IPS-15b (cell line): ENCODE measurements around the gene NDUFS6.

Experiments used
- H3K27me3 ChIP-seq: one replicate; pipeline ENCODE4 v1.6.1; 2013; ENCODE audit warnings: low read length; ENCODE audit not compliant: control insufficient read depth, insufficient read depth
- H3K36me3 ChIP-seq: one replicate; pipeline ENCODE4 v1.6.1; 2013; ENCODE audit warnings: low read length; ENCODE audit not compliant: control insufficient read depth, insufficient read depth
- H3K4me1 ChIP-seq: one replicate; pipeline ENCODE4 v1.6.1; 2013; ENCODE audit warnings: mild to moderate bottlenecking, low read length; ENCODE audit not compliant: control insufficient read depth, insufficient read depth
- H3K4me3 ChIP-seq: one replicate; pipeline ENCODE4 v1.5.1; 2013; ENCODE audit warnings: low read depth, low read length
- H3K9ac ChIP-seq: one replicate; pipeline ENCODE4 v1.6.1; 2013; ENCODE audit warnings: low read depth, mild to moderate bottlenecking, low read length
- H3K9me3 ChIP-seq: one replicate; pipeline ENCODE4 v1.6.1; 2013; ENCODE audit warnings: mild to moderate bottlenecking, low read length; ENCODE audit not compliant: control insufficient read depth, insufficient read depth

The NDUFS6 gene

GRCh38 chr5:1801222-1801966 lies at the start of gene NDUFS6:
NDUFS6 (plus strand) TSS chr5:1801407; CDS start chr5:1801418, 11 bp downstream.
- Histone ChIP-seq H3K4me1 (peaks cover 3% of the 10 kb centered on the region), H3K4me3 (peak within 1 kb of the TSS; percentile 91), H3K36me3 (peaks cover 52% of the 10 kb centered on the region), H3K9ac (peak within 1 kb of the TSS; percentile 81), H3K27me3 (no peaks in the 10 kb centered on the region), H3K9me3 (no peaks in the 10 kb centered on the region)

DNA sequence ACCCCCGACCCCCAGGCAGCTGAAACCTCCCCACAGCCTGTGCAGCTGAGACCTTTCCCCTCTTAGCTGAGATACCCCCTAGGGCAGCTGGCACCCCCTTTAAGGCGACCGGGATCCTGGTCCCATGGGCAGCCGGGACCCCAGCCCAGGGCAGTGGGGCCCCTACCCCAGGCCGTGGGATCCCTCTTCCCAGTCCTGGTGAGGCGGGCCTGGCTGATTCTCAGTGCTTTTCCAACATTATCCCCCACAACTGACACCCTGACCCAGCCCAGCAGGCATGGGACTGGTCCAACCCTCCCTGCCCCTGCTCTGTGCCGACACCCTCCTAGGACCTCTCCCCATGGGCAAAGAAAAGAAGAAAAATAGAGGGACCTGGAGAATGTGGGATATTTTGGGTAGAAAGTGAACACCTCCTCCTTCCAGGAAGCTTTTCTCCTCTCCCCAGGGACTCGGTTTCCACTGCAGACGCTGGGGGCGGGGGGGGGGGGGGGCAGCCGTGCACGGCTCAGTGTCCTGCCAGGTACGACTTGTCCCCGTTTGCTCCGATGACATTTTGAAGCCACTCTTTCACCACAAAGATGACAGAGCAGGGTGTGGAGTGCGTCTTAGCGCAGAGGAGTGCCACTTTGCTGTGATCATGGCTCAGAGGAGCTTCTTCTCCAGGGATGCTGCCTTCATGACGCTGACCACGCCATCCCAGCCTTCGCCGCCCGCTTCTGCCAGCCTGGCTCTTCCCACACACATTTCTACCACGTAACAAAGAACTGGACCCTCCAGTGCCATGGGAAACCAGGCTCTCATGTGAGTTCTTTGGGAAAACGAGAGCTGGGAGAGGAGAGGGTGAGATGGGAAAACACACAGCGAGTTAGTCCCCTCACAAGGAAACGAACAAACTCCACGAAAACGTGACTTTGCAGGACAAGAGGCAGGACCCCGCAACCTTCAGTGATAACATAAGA lies 49.1 kb upstream of the NDUFS6 start:
- Histone ChIP-seq H3K4me1 (no peaks in the 10 kb centered on the region), H3K9me3 (no peaks in the 10 kb centered on the region), H3K36me3 (no peaks in the 10 kb centered on the region), H3K9ac (no peak overlapping the region), H3K27me3 (no peaks in the 10 kb centered on the region), H3K4me3 (no peak overlapping the region)

DNA sequence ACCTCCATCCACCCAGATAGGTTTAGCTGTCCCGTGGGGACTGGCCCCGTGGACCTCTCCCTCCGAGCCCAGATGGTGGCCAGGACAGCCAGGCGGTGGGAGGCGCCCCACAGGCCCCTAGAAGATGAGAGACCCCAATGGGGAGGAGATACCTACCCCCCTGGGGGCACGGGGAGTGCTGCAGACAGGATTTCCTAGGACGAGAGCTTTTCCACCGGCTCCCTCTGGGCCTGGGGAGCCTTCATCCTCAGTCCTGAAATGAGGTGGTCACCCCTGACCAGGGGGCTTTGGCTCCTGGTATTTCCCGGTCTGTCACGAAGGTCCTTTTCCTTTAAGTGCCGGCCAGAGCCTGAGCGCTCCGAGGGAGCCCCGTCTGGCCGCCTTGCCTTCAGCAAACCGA lies 48.3 kb upstream of the NDUFS6 start:
- Histone ChIP-seq H3K4me1 (no peaks in the 10 kb centered on the region), H3K27me3 (no peaks in the 10 kb centered on the region), H3K36me3 (no peaks in the 10 kb centered on the region), H3K9me3 (no peaks in the 10 kb centered on the region), H3K9ac (no peak overlapping the region), H3K4me3 (no peak overlapping the region)

DNA sequence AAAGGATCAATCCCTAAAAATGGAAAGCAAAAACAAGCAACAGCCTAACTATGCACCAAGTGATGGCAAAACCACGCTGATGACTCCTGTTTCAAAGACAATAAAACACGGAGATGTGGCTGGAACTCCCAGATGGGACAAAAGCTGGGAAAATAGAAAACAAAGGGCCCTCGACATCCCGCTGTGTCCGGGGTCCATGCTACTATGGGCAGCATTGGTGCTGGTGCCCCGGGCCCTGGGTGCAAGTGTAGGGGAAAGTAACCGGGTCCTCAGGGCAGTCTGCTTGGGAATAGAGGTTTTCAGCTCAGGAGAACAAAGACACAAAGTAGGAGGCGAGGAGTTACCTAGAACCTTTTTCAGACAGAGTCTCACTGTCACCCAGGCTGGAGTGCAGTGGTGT lies 47.7 kb upstream of the NDUFS6 start:
- H3K9ac ChIP-seq = no peak overlapping the region
- H3K36me3 ChIP-seq = no peaks in the 10 kb centered on the region
- no peaks in the 10 kb centered on the region for H3K9me3 ChIP-seq
- H3K4me1 ChIP-seq = no peaks in the 10 kb centered on the region
- H3K4me3 ChIP-seq = no peak overlapping the region
- no peaks in the 10 kb centered on the region for H3K27me3 ChIP-seq

DNA sequence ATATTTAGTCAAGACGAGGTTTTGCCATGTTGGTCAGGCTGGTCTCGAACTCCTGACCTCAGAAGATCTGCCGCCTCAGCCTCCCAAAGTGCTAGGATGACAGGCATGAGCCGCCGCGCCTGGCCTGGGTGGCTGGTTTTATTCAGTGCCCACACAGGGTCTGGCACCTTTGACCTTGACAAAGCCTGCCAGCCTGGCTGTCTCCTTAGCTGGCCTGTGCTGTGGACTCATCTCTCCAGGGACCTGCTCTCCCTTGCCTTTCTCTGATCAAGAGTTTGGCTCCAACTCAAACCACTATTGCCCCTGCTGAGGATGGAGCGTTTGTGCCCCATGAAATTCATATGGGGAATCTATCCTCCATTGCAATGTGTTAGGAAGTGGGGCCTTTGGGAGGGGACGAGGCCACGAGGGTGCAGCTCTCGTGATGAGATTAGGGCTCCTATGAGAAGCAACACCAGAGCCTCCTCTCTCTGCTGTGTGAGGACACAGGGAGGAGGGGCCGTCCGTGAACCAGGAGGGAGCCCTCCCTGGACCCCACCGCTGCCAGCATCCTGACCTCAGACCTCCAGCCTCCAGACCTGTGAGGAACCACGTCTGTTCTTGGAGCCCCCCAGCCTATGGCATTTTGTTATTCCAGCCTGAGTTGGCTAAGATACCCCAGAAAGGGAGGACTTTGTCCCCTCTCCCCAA lies 46.5 kb upstream of the NDUFS6 start:
- H3K9me3 ChIP-seq = no peaks in the 10 kb centered on the region
- H3K27me3 ChIP-seq = no peaks in the 10 kb centered on the region

DNA sequence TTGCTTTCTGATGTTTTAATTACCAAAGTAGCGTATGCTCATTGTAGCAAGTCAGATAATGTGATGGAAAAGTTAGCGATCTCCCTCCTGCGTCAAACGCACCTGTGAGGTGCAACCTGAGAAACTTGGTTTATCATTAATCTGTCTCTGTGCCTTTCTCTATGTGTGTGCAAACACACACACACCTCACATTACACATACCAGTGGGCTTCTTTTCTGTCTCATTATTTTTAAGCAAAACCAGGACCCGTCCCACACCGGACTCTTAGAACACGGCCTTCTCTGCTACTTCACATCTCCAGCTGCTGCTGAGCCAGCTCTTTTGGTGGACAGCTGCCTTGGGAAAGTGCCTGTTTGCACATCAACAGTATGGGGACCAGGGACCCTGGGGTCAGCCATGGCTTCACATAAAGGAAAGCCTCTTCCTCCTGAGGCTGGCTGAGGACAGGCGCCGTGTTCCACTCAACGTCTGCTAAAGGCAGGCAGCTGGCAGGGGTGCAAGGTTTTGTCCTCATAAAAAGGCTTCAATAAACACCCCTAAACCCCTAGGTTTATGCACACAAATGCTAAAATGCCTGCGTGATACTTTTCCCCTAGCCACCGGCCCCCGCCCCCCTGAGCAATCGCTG lies 45.8 kb upstream of the NDUFS6 start:
- no peaks in the 10 kb centered on the region for H3K27me3 ChIP-seq
- no peak overlapping the region for H3K9ac ChIP-seq
- no peaks in the 10 kb centered on the region for H3K4me1 ChIP-seq

More for the DNA sequence above, 46.5 kb upstream of the NDUFS6 start:
- Histone ChIP-seq H3K36me3 (no peaks in the 10 kb centered on the region), H3K4me3 (no peak overlapping the region), H3K9ac (no peak overlapping the region), H3K4me1 (no peaks in the 10 kb centered on the region)

GRCh38 chr5:1756481-1756880 lies 44.7 kb upstream of the NDUFS6 start:
- Histone ChIP-seq H3K9me3 (no peaks in the 10 kb centered on the region), H3K27me3 (no peaks in the 10 kb centered on the region), H3K9ac (no peak overlapping the region), H3K4me1 (no peaks in the 10 kb centered on the region), H3K4me3 (no peak overlapping the region), H3K36me3 (no peaks in the 10 kb centered on the region)

More for the DNA sequence above, 45.8 kb upstream of the NDUFS6 start:
- Histone ChIP-seq H3K9me3 (no peaks in the 10 kb centered on the region), H3K4me3 (no peak overlapping the region), H3K36me3 (no peaks in the 10 kb centered on the region)

DNA sequence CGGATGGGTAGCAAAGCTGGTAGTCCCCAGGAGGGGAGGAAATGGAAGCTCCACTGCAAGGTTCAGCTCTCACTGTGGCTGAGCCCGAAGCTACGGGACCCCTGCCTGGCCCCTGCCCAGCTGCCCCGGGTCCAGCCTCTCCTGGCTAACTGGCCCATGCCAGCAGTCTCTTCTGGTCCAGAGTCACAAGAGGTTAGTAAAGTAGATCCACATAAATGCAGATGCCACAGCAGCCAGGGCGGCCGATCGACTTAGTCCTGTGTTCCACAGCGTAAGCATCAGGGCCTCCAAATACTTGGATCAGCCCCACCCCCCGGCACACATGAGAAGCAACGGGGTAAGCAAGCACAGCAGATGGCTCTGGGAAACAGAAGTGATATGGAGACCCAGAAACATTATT lies 43.7 kb upstream of the NDUFS6 start:
- Histone ChIP-seq H3K4me3 (no peak overlapping the region), H3K9ac (no peak overlapping the region), H3K36me3 (no peaks in the 10 kb centered on the region), H3K9me3 (no peaks in the 10 kb centered on the region), H3K27me3 (no peaks in the 10 kb centered on the region), H3K4me1 (no peaks in the 10 kb centered on the region)

- Histone ChIP-seq H3K4me1 (no peaks in the 10 kb centered on the region), H3K27me3 (no peaks in the 10 kb centered on the region), H3K36me3 (no peaks in the 10 kb centered on the region), H3K9me3 (no peaks in the 10 kb centered on the region), H3K4me3 (no peak overlapping the region), H3K9ac (no peak overlapping the region)
Measured at GRCh38 chr5:1758574-1758973, 42.6 kb upstream of the NDUFS6 start.

DNA sequence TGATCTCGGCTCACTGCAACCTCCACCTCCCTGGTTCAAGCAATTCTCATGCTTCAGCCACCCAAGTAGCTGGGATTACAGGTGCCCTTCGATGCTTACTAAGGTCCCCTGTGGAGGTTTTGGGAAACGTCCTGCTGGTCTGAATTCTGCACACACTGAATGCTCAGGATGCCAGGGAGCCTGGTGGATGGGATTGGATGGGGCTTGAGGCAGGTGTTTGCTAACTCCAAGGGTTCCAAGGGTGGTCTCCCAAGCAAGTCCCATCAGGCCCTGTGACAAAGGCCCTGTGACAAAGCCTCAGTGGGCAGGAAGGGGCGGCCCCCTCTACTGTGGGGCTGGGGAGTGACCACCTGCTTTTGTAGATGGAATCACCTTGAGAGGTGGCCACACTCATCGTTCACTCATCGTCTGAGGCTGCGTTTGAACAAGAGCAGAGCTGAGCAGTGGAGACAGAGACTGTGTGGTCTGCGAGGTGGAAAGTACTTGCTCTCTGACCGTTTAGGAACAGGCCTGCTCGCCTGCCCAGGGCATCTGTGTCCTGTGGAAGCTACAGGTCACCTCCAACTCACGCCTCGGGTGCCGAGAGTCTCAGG lies 41.7 kb upstream of the NDUFS6 start:
- H3K9ac ChIP-seq = no peak overlapping the region
- H3K4me3 ChIP-seq = no peak overlapping the region
- no peaks in the 10 kb centered on the region for H3K27me3 ChIP-seq
- no peaks in the 10 kb centered on the region for H3K9me3 ChIP-seq
- H3K4me1 ChIP-seq = no peaks in the 10 kb centered on the region
- H3K36me3 ChIP-seq = no peaks in the 10 kb centered on the region

DNA sequence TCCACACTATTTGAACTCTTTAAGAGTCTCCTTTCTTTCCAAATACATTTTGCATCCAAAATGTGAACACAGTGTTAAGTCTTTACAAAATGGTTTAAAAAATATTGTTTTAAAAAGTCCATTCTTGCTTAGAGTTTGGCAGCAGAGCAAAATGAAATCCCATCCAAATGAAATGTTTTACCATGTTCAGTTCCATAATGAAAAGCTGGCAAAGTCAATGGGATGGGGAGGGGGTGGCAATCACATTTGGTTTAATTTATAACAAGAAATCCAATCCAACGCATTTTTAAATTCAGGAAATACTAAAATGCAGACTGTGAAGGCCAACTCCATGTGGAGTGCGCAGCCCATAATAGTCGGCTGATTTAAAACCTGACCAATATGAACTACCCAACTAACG lies 41.0 kb upstream of the NDUFS6 start:
- Histone ChIP-seq H3K27me3 (no peaks in the 10 kb centered on the region), H3K4me1 (no peaks in the 10 kb centered on the region), H3K9me3 (no peaks in the 10 kb centered on the region), H3K9ac (no peak overlapping the region), H3K4me3 (no peak overlapping the region), H3K36me3 (no peaks in the 10 kb centered on the region)
